Tibial nerve (tissue), 4 donors: ENCODE measurements around the gene PPP1R14B. TPM values are rescaled to one million over a fixed set of nuclear protein-coding genes. Genes with fewer than 3 reads are reported as not detected.

Experiments
- DNase-seq, 2 donors: peaks; one replicate each; pipeline ENCODE4 v3.0.0-alpha.2; 2019; ENCODE audit warnings: low spot score in 2 of 2
- H3K27ac ChIP-seq, 4 donors: fragments of 200-600 bp; sonication (generic) in 3 of 4; one replicate each; pipeline ENCODE4 v1.5.1; 2017 to 2019; ENCODE audit warnings: mild to moderate bottlenecking in 1 of 4
- H3K27me3 ChIP-seq, 2 donors: fragments of 200-600 bp; sonication (generic) in 1 of 2; one replicate each; pipeline versions ENCODE4 v1.5.1 to v1.6.0; 2017 to 2019
- H3K36me3 ChIP-seq, 3 donors: fragments of 200-600 bp; sonication (generic); one replicate each; pipeline ENCODE4 v1.5.1; 2018 to 2019
- H3K4me1 ChIP-seq, 4 donors: fragments of 200-600 bp; sonication (generic) in 3 of 4; one replicate each; pipeline ENCODE4 v1.5.1; 2017 to 2019
- H3K4me3 ChIP-seq, 4 donors: fragments of 200-600 bp; sonication (generic) in 3 of 4; one replicate each; pipeline ENCODE4 v1.5.1; 2017 to 2019; ENCODE audit warnings: mild to moderate bottlenecking in 1 of 4, moderate library complexity in 1 of 4
- H3K9me3 ChIP-seq, 4 donors: fragments of 200-600 bp; sonication (generic) in 3 of 4; one replicate each; pipeline ENCODE4 v1.5.1; 2017 to 2019
- EP300 ChIP-seq, 2 donors: sonication (generic); formaldehyde crosslinking; IDR thresholded peaks; one replicate each; pipeline ENCODE4 v1.6.1; 2017; ENCODE audit warnings: antibody characterized with exemption in 2 of 2, mild to moderate bottlenecking in 1 of 2
- POLR2A ChIP-seq, 2 donors: fragments of 450-650 bp; IDR thresholded peaks; one replicate each; pipeline ENCODE4 v1.6.1; 2017; ENCODE audit warnings: antibody characterized with exemption in 2 of 2, mild to moderate bottlenecking in 2 of 2, moderate library complexity in 2 of 2
- WGBS, 2 donors: methylation state at CpG; one replicate each; pipeline ENCODE4 v1.1.5; 2018; 5-methylcytosine and 5-hydroxymethylcytosine counted together
- total RNA-seq, 4 donors: library from RNA; depleted of rRNA; stranded (reverse); fragments of >200 nt; gene quantifications; one replicate each; pipeline ENCODE4 v1.1.0, GENCODE V29; 2016
- TF ChIP-seq, protein P1 (sequence below), 5 experiments: fragments of 200-600 bp in 3 of 5; fragments of 450-650 bp in 2 of 5; sonication (generic) in 3 of 5; IDR thresholded peaks; one replicate each; pipeline ENCODE4 v1.5.1; 2016 to 2019; ENCODE audit warnings: antibody characterized with exemption in 5 of 5, mild to moderate bottlenecking in 3 of 5, moderate library complexity in 2 of 5

Gene PPP1R14B
- total RNA-seq, 4 donors from 2014 or later: 79.7 to 187 (median 91.4) TPM

GRCh38 chr11:64241491-64242374, 5.0 kb downstream of the PPP1R14B start:
- WGBS, 2 donors: 1 to 2% methylated on average over 39 to 54 of the region's 63 CpGs
- Histone ChIP-seq H3K36me3 (peaks cover 0 to 44% (median 4%) of the 10 kb centered on the region in 3 donors), H3K9me3 (no peaks in the 10 kb centered on the region), H3K27ac (peak overlapping the region; percentile 95 to 100 (median 100)), H3K4me3 (peak overlapping the region; percentile 78 to 98 (median 88)), H3K27me3 (no peaks in the 10 kb centered on the region), H3K4me1 (peaks cover 0 to 54% (median 34%) of the 10 kb centered on the region in 4 donors)
- no peak for DNase-seq
- peak; percentile 13 to 59 for TF ChIP-seq POLR2A (IDR thresholded peaks at IDR 0.05)
- TF ChIP-seq, protein P1, sequence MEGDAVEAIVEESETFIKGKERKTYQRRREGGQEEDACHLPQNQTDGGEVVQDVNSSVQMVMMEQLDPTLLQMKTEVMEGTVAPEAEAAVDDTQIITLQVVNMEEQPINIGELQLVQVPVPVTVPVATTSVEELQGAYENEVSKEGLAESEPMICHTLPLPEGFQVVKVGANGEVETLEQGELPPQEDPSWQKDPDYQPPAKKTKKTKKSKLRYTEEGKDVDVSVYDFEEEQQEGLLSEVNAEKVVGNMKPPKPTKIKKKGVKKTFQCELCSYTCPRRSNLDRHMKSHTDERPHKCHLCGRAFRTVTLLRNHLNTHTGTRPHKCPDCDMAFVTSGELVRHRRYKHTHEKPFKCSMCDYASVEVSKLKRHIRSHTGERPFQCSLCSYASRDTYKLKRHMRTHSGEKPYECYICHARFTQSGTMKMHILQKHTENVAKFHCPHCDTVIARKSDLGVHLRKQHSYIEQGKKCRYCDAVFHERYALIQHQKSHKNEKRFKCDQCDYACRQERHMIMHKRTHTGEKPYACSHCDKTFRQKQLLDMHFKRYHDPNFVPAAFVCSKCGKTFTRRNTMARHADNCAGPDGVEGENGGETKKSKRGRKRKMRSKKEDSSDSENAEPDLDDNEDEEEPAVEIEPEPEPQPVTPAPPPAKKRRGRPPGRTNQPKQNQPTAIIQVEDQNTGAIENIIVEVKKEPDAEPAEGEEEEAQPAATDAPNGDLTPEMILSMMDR (IDR thresholded peaks at IDR 0.05): peak in 1 of 5 experiments; percentile 27
- TF ChIP-seq EP300 (IDR thresholded peaks at IDR 0.05): peak; percentile 44 to 74

GRCh38 chr11:64241241-64241490, 5.6 kb downstream of the PPP1R14B start:
- Histone ChIP-seq H3K4me1 (peaks cover 0 to 54% (median 34%) of the 10 kb centered on the region in 4 donors), H3K27ac (peak overlapping the region; percentile 95 to 100 (median 100)), H3K9me3 (no peaks in the 10 kb centered on the region), H3K36me3 (peaks cover 0 to 48% (median 4%) of the 10 kb centered on the region in 3 donors), H3K27me3 (no peaks in the 10 kb centered on the region), H3K4me3 (peak overlapping the region; percentile 55 to 91 (median 82))
- TF ChIP-seq, protein P1 (IDR thresholded peaks at IDR 0.05): no peak
- TF ChIP-seq POLR2A (IDR thresholded peaks at IDR 0.05): no peak
- 1 to 4% methylated on average over 23 of the region's 24 CpGs for WGBS, 2 donors
- DNase-seq: peak; percentile 97 to 99

DNA sequence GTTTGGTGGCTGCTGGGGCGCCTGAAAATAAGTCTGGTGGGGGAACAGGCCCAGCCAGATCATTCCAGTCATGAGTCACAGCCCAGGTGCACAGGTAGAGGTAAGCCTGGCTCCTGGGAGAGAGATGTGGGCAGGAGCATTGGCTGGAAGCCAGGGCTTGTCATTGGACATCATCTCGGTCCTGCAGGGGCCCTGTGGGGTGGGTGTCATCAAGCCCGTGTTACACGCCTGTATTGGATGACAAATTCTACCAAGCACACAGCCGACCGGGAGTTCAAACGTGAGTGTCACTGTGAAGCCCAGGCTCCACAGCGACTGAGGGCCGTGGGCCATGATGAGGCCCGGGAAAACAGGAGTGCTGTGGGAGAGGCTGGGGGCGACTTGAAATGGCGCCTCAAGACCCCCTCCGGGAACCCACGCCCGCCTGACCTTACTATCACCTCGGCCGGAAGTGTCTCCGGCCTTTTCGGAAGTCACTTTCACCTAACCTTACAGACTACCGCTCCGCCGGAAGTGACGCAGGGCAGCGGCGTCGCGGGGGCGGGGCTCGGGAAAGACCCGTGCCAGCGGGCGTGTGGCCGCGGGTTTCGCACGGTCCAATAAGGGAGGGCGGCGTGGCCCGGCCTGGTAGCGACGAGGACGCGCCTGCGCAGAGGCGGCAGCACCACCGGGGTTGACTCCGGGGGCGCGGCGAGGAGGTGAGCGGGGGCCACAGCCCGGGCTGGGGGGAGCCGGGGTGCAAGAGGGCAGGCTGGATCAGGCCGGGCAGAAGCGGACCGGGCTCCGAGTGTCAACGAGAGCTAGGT, 6.1 kb downstream of the PPP1R14B start, which contains the start of gene FKBP2:
TSS of gene FKBP2 (plus strand) at position 661 of the 806 bp plus-strand sequence. CDS start 1,293 bp downstream, outside the sequence.
- 1 to 2% methylated on average over 29 to 34 of the region's 58 CpGs for WGBS, 2 donors
- H3K36me3 ChIP-seq: peaks cover 0 to 51% (median 4%) of the 10 kb centered on the region in 3 donors
- no peaks in the 10 kb centered on the region for H3K9me3 ChIP-seq
- H3K27ac ChIP-seq: peak within 1 kb of the TSS; percentile 95 to 100 (median 100)
- peak; percentile 81 to 93 for TF ChIP-seq POLR2A (IDR thresholded peaks at IDR 0.05)
- TF ChIP-seq EP300 (IDR thresholded peaks at IDR 0.05): peak; percentile 96 to 98
- TF ChIP-seq, protein P1 (IDR thresholded peaks at IDR 0.05): peak in 1 of 5 experiments; percentile 47
- peaks cover 0 to 54% (median 33%) of the 10 kb centered on the region in 4 donors for H3K4me1 ChIP-seq
- H3K4me3 ChIP-seq: peak within 1 kb of the TSS; percentile 78 to 98 (median 88)
- DNase-seq: peak; percentile 93 to 96
- no peaks in the 10 kb centered on the region for H3K27me3 ChIP-seq

DNA sequence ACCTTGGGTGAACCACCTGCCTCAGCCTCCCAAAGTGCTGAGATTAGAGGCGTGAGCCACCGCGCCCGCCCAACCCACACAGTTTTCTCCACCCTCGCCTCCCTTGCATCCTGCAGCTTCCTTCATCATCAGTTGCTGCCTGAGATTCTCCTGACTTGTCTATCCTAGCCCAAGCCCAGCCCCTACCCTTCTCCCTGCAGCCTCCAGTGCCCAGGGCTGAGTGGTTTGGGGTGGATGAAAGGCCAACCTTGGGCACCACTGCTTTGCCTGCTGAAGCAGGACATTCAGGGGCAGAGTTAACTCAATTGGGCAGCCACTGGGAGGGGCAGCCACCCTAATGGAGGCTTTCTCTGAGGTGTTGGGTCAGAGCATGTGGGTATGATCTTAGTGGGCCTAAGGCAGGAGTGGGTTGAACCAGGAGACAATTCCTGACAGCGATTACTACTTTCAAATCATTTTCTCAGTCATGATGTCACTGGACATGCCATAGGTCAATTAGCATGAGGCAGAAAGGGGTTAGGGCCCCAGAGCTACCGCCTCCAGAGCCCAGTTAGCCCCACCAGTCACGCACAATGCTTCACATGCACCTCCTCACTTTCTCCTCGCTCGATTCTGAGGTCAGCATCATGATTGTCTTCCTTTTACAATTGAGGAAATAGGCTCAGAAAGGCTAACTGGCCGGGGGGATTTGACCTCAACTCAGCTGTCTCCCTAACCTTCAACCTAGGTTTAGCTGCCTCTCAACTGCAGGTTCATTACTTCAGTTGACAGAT, 6.9 kb downstream of the PPP1R14B start:
- H3K4me3 ChIP-seq: peak overlapping the region; percentile 55 to 91 (median 82)
- no peak for TF ChIP-seq EP300 (IDR thresholded peaks at IDR 0.05)
- TF ChIP-seq, protein P1 (IDR thresholded peaks at IDR 0.05): no peak
- no peak for TF ChIP-seq POLR2A (IDR thresholded peaks at IDR 0.05)
- H3K27me3 ChIP-seq: no peaks in the 10 kb centered on the region
- no peak for DNase-seq
- no peaks in the 10 kb centered on the region for H3K9me3 ChIP-seq
- 74 to 83% methylated on average over 11 of the region's 11 CpGs for WGBS, 2 donors
- peaks cover 0 to 54% (median 35%) of the 10 kb centered on the region in 4 donors for H3K4me1 ChIP-seq
- peaks cover 0 to 51% (median 4%) of the 10 kb centered on the region in 3 donors for H3K36me3 ChIP-seq
- H3K27ac ChIP-seq: peak overlapping the region; percentile 95 to 100 (median 100)
